SK-N-SH (cell line): Measurements from ENCODE around the gene HOXC10. TPM values are rescaled to one million over a fixed set of nuclear protein-coding genes. Genes with fewer than 3 reads are reported as not detected.

ENCODE experiments used
- CTCF ChIA-PET: fragments of 300-600, 350-600 bp; formaldehyde crosslinking; extraction: SDS; loops from one replicate; lab custom pipeline; 2021; lab: Yijun Ruan, JAX
- POLR2A ChIA-PET: fragments of 350-600 bp; sonication (Branson Sonifier 250); formaldehyde crosslinking; extraction: SDS; loops from one replicate; lab custom pipeline; 2020; ENCODE audit warnings: antibody characterized with exemption, inconsistent platforms; lab: Yijun Ruan, JAX
- DNase-seq: peaks from one replicate; pipeline ENCODE4 v3.0.0; 2012
- H2AFZ ChIP-seq: fragments of 200-600 bp; sonication (generic); 2 replicates; pipeline ENCODE4 v1.8.1; 2016; ENCODE audit warnings: antibody characterized with exemption, mild to moderate bottlenecking, low read depth
- H3F3A ChIP-seq: fragments of 200-600 bp; sonication (generic); replicated peaks from 2 replicates; pipeline ENCODE3; 2016; ENCODE audit warnings: antibody characterized with exemption, mild to moderate bottlenecking; ENCODE audit not compliant: insufficient read depth
- H3K27ac ChIP-seq, 2 experiments: fragments of 200-500 bp in 1 of 2; fragments of 200-600 bp in 1 of 2; sonication (Bioruptor generic) in 1 of 2; sonication (generic), shearing (Covaris generic) in 1 of 2; 2 replicates each; pipeline versions ENCODE4 v1.5.1 to v1.6.1; 2014 to 2016; ENCODE audit warnings: low read depth in 2 of 2, inconsistent platforms in 1 of 2, low read length in 1 of 2, mild to moderate bottlenecking in 1 of 2, mixed read lengths in 1 of 2
- H3K27me3 ChIP-seq: fragments of 200-600 bp; sonication (generic), shearing (Covaris generic); 2 replicates; pipeline ENCODE4 v1.6.1; 2016; ENCODE audit warnings: mixed run types; ENCODE audit not compliant: insufficient read depth
- H3K36me3 ChIP-seq, 2 experiments: fragments of 200-500 bp in 1 of 2; fragments of 200-600 bp in 1 of 2; sonication (Bioruptor generic) in 1 of 2; sonication (generic) in 1 of 2; replicated peaks in 1 of 2; 2 replicates each; pipeline versions ENCODE3 to v1.5.1; 2014 to 2016; ENCODE audit warnings: low read length in 1 of 2, mild to moderate bottlenecking in 1 of 2; ENCODE audit not compliant: insufficient read depth in 2 of 2, control insufficient read depth in 1 of 2
- H3K4me1 ChIP-seq, 2 experiments: fragments of 200-500 bp in 1 of 2; fragments of 200-600 bp in 1 of 2; sonication (Bioruptor generic) in 1 of 2; sonication (generic), shearing (Covaris generic) in 1 of 2; 2 replicates each; pipeline versions ENCODE4 v1.5.1 to v1.6.1; 2014 to 2016; ENCODE audit warnings: low read depth in 1 of 2, low read length in 1 of 2, mixed run types in 1 of 2; ENCODE audit not compliant: insufficient read depth in 2 of 2, control insufficient read depth in 1 of 2
- H3K4me2 ChIP-seq: fragments of 200-600 bp; sonication (generic), shearing (Covaris generic); 2 replicates; pipeline ENCODE4 v1.6.1; 2017; ENCODE audit warnings: mixed run types
- H3K4me3 ChIP-seq, 2 experiments: fragments of 200-500 bp in 1 of 2; fragments of 200-600 bp in 1 of 2; sonication (Bioruptor generic) in 1 of 2; sonication (generic), shearing (Covaris generic) in 1 of 2; 2 replicates each; pipeline versions ENCODE4 v1.5.1 to v1.8.1; 2014 to 2016; ENCODE audit warnings: low read depth in 2 of 2, inconsistent platforms in 1 of 2, low read length in 1 of 2, mild to moderate bottlenecking in 1 of 2, mixed read lengths in 1 of 2, moderate library complexity in 1 of 2
- H3K79me2 ChIP-seq: fragments of 200-600 bp; sonication (generic); 2 replicates; pipeline ENCODE4 v1.8.1; 2017; ENCODE audit warnings: mild to moderate bottlenecking; ENCODE audit not compliant: insufficient read depth
- H3K9ac ChIP-seq: fragments of 200-600 bp; sonication (generic); 2 replicates; pipeline ENCODE4 v1.6.1; 2017; ENCODE audit warnings: mixed run types
- H3K9me2 ChIP-seq: fragments of 200-600 bp; sonication (generic); 2 replicates; pipeline ENCODE4 v1.6.1; 2017; ENCODE audit warnings: mixed run types
- H3K9me3 ChIP-seq: fragments of 200-600 bp; sonication (generic); 2 replicates; pipeline ENCODE4 v1.6.1; 2017; ENCODE audit warnings: mixed run types, mild to moderate bottlenecking, moderate library complexity
- H4K20me1 ChIP-seq: fragments of 200-600 bp; sonication (generic); 2 replicates; pipeline ENCODE4 v1.6.1; 2017; ENCODE audit warnings: mild to moderate bottlenecking, mixed run types; ENCODE audit not compliant: insufficient read depth
- CTCF ChIP-seq: fragments of 200-600 bp; sonication (generic); IDR thresholded peaks from 2 replicates; pipeline ENCODE4 v1.6.1; 2017; ENCODE audit warnings: antibody characterized with exemption, mild to moderate bottlenecking, moderate library complexity
- EZH2phosphoT487 ChIP-seq: fragments of 200-600 bp; sonication (generic); IDR thresholded peaks from 2 replicates; pipeline ENCODE4 v1.6.1; 2017; ENCODE audit warnings: low read depth, mixed run types, mild to moderate bottlenecking, antibody characterized with exemption, moderate library complexity, borderline replicate concordance
- FOXJ3 ChIP-seq: sonication (generic); formaldehyde crosslinking; IDR thresholded peaks from 2 replicates; pipeline ENCODE4 v1.5.1; 2020; ENCODE audit warnings: mild to moderate bottlenecking, missing genetic modification reagents
- GATA2 ChIP-seq: sonication (generic); formaldehyde crosslinking; IDR thresholded peaks from 2 replicates; pipeline ENCODE4 v1.5.0; 2020; ENCODE audit warnings: mild to moderate bottlenecking, missing genetic modification reagents
- SIN3A ChIP-seq: IDR thresholded peaks from 2 replicates; pipeline ENCODE4 v1.6.1; 2012; ENCODE audit warnings: low read depth, mild to moderate bottlenecking, low read length, moderate library complexity, borderline replicate concordance
- WGBS: methylation state at CpG from one replicate; pipeline ENCODE4 v1.1.6; 2017; ENCODE audit warnings: low lambda C conversion rate; 5-methylcytosine and 5-hydroxymethylcytosine counted together
- polyA plus RNA-seq, 3 experiments: library from polyadenylated mRNA; depleted of rRNA; stranded (reverse); fragments of >200 nt; gene quantifications; 2 replicates each; pipeline ENCODE4 v1.2.3, GENCODE V29; 2012
- TF ChIP-seq, protein P1 (sequence below): IDR thresholded peaks from 2 replicates; pipeline ENCODE4; 2012
- TF ChIP-seq, protein P2 (sequence below): IDR thresholded peaks from 2 replicates; pipeline ENCODE4 v1.4.0; 2012; ENCODE audit warnings: low read depth, borderline replicate concordance
- TF ChIP-seq, protein P3 (sequence below): fragments of 150-350 bp; IDR thresholded peaks from 2 replicates; pipeline ENCODE4 v1.6.1; 2016; ENCODE audit warnings: mild to moderate bottlenecking, low read depth, low read length

The HOXC10 gene
- polyA plus RNA-seq, 1 of the 3 experiments (the other 2 are of a cell fraction), result 0.03 TPM

DNA sequence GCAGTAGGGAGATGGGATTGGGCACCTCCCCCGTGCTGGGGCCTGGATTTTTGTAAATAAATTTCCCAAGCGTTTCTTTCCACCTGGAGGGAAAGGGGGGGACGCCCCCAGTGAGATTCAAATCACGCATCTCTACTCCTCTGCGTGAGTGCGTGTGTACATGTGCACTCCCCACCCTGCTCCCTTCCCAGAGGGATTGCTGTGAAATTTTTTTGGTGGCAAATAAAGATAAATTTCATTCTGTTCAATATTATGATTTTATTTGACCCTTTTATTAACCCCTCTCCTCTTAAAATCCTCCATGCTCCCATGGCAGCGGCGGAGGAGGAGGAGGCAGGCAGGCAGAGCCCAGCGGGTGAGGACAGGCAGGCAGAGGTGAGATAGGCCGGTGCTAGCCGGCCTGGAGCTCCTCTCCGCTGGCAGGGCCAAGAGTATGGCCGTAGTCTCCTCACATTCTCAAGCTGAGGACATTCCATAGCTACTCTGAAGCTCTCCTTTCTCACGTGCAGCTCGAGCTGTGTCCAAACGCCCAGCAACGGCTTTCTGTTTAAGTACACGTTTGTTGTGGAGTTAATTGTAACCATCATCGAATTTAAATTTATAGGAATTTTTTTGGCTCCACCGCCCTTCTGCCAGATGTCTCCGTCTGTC, 8.6 kb upstream of the HOXC10 start:
- ChIA-PET POLR2A (interaction anchor here (0.6 kb wide), 1 partner anchor 78 kb away, joined by 3 read pairs; no protein-coding TSS in a partner anchor), CTCF (interaction anchor here (0.8 to 12.7 kb wide), 6 partner anchors 10 to 238 kb away, joined by 3 to 134 read pairs (median 4); partner anchors contain the start of genes HOXC10 and HOXC9)
- peaks cover 98% of the 10 kb centered on the region for H3K27me3 ChIP-seq
- H3K4me2 ChIP-seq, result no peak overlapping the region
- H3K36me3 ChIP-seq, result no peaks in the 10 kb centered on the region
- H3K4me1 ChIP-seq, result peaks cover 0 to 2% of the 10 kb centered on the region in 2 experiments; a peak in 2 of 4 replicates
- no peak overlapping the region for H3K4me3 ChIP-seq
- no peaks in the 10 kb centered on the region for H3K79me2 ChIP-seq
- H2AFZ ChIP-seq, result no peak overlapping the region
- no peaks in the 10 kb centered on the region for H3K9me3 ChIP-seq
- H4K20me1 ChIP-seq, result 0 out of 2 replicates have a peak, but pooled peaks cover 2% of the 10 kb centered on the region
- H3F3A ChIP-seq, result peaks cover 3% of the 10 kb centered on the region
- TF ChIP-seq GATA2 (CRISPR knock-in tag) (no peak), EZH2phosphoT487 (0 out of 2 replicates have a peak, but pooled peaks have one; percentile 12)
- no peak overlapping the region for H3K27ac ChIP-seq
- no peak overlapping the region for H3K9ac ChIP-seq
- DNase-seq, result no peak
- WGBS, result 22% methylated on average over 17 of the region's 21 CpGs
- no peaks in the 10 kb centered on the region for H3K9me2 ChIP-seq

GRCh38 chr12:53976823-53977595, 7.9 kb upstream of the HOXC10 start:
- WGBS, result 17% methylated on average over 9 of the region's 9 CpGs
- peaks cover 0 to 2% of the 10 kb centered on the region in 2 experiments; a peak in 2 of 4 replicates for H3K4me1 ChIP-seq
- TF ChIP-seq, protein P1, sequence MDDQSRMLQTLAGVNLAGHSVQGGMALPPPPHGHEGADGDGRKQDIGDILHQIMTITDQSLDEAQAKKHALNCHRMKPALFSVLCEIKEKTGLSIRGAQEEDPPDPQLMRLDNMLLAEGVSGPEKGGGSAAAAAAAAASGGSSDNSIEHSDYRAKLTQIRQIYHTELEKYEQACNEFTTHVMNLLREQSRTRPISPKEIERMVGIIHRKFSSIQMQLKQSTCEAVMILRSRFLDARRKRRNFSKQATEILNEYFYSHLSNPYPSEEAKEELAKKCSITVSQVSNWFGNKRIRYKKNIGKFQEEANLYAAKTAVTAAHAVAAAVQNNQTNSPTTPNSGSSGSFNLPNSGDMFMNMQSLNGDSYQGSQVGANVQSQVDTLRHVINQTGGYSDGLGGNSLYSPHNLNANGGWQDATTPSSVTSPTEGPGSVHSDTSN, result no peak
- TF ChIP-seq SIN3A, result no peak
- no peak for TF ChIP-seq CTCF
- TF ChIP-seq, protein P2, sequence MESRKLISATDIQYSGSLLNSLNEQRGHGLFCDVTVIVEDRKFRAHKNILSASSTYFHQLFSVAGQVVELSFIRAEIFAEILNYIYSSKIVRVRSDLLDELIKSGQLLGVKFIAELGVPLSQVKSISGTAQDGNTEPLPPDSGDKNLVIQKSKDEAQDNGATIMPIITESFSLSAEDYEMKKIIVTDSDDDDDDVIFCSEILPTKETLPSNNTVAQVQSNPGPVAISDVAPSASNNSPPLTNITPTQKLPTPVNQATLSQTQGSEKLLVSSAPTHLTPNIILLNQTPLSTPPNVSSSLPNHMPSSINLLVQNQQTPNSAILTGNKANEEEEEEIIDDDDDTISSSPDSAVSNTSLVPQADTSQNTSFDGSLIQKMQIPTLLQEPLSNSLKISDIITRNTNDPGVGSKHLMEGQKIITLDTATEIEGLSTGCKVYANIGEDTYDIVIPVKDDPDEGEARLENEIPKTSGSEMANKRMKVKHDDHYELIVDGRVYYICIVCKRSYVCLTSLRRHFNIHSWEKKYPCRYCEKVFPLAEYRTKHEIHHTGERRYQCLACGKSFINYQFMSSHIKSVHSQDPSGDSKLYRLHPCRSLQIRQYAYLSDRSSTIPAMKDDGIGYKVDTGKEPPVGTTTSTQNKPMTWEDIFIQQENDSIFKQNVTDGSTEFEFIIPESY, result no peak
- TF ChIP-seq FOXJ3, result no peak
- no peak for TF ChIP-seq GATA2 (CRISPR knock-in tag)
- TF ChIP-seq, protein P3, sequence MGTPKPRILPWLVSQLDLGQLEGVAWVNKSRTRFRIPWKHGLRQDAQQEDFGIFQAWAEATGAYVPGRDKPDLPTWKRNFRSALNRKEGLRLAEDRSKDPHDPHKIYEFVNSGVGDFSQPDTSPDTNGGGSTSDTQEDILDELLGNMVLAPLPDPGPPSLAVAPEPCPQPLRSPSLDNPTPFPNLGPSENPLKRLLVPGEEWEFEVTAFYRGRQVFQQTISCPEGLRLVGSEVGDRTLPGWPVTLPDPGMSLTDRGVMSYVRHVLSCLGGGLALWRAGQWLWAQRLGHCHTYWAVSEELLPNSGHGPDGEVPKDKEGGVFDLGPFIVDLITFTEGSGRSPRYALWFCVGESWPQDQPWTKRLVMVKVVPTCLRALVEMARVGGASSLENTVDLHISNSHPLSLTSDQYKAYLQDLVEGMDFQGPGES, result no peak
- H3K79me2 ChIP-seq, result no peaks in the 10 kb centered on the region
- H3K27me3 ChIP-seq, result peaks cover 98% of the 10 kb centered on the region
- no peaks in the 10 kb centered on the region for H3K9me2 ChIP-seq
- no peaks in the 10 kb centered on the region for H3K9me3 ChIP-seq
- no peak for DNase-seq
- H4K20me1 ChIP-seq, result 0 out of 2 replicates have a peak, but pooled peaks cover 2% of the 10 kb centered on the region
- no peak overlapping the region for H3K4me2 ChIP-seq
- peaks cover 3% of the 10 kb centered on the region for H3F3A ChIP-seq
- H2AFZ ChIP-seq, result no peak overlapping the region
- POLR2A ChIA-PET, result interaction anchor here (0.6 kb wide), 1 partner anchor 78 kb away, joined by 3 read pairs; no protein-coding TSS in a partner anchor
- CTCF ChIA-PET, result interaction anchor here (0.7 to 12.7 kb wide), 6 partner anchors 11 to 237 kb away, joined by 3 to 134 read pairs (median 5); partner anchors contain the start of genes HOXC10 and HOXC12
- no peak overlapping the region for H3K27ac ChIP-seq
- H3K36me3 ChIP-seq, result no peaks in the 10 kb centered on the region
- H3K9ac ChIP-seq, result no peak overlapping the region
- no peak overlapping the region for H3K4me3 ChIP-seq
